Measurements from ENCODE around the gene PARD3. TPM values are rescaled to one million over a fixed set of nuclear protein-coding genes. Genes with fewer than 3 reads are reported as not detected.

The PARD3 gene
- total and polyA plus RNA-seq, 2 donors (not counting 1 experiment from before 2014, with no cell fraction given) = 24.0 to 46.4 TPM

- no peak overlapping the region for H3K4me3 ChIP-seq (replicated peaks in 1 of 4; ENCODE audit: control extremely low read depth in 1 of 4, insufficient read depth in 1 of 4, low read depth in 3 of 4, low read length in 4 of 4)
- H4K20me1 ChIP-seq (ENCODE audit: control insufficient read depth, extremely low read depth, insufficient read depth, low read length) = no peaks in the 10 kb centered on the region
- no peak for DNase-seq (ENCODE audit: low read depth in 2 of 2)
- TF ChIP-seq EZH2 (IDR thresholded peaks at IDR 0.05; ENCODE audit: low read length, missing control alignments) (no peak), CTCF (conservative IDR thresholded peaks at IDR 0.05 in 1 of 2, IDR thresholded peaks at IDR 0.05 in 1 of 2; ENCODE audit: low read depth in 1 of 2, low read length in 2 of 2) (no peak)
- H3K4me1 ChIP-seq (ENCODE audit: control insufficient read depth, extremely low read depth, insufficient read depth, low read length) = no peaks in the 10 kb centered on the region
- H3K27ac ChIP-seq (ENCODE audit: insufficient read depth, low read length) = no peak overlapping the region
- H3K9me3 ChIP-seq (ENCODE audit: control insufficient read depth, insufficient read depth, low read depth, low read length) = no peaks in the 10 kb centered on the region
- H3K36me3 ChIP-seq (ENCODE audit: control insufficient read depth, insufficient read depth, low read length) = no peaks in the 10 kb centered on the region
- H3K27me3 ChIP-seq (ENCODE audit: control insufficient read depth, insufficient read depth, low read length) = no peaks in the 10 kb centered on the region
- no peaks in the 10 kb centered on the region for H3K79me2 ChIP-seq (ENCODE audit: control insufficient read depth, insufficient read depth, low read length)
- H3K9ac ChIP-seq (ENCODE audit: insufficient read depth, low read length) = no peak overlapping the region
- H2AFZ ChIP-seq (ENCODE audit: low read length) = no peak overlapping the region
- no peak overlapping the region for H3K4me2 ChIP-seq (ENCODE audit: extremely low read depth, insufficient read depth, low read length)
Observed at GRCh38 chr10:34089253-34089652, 725.8 kb downstream of the PARD3 start.

DNA sequence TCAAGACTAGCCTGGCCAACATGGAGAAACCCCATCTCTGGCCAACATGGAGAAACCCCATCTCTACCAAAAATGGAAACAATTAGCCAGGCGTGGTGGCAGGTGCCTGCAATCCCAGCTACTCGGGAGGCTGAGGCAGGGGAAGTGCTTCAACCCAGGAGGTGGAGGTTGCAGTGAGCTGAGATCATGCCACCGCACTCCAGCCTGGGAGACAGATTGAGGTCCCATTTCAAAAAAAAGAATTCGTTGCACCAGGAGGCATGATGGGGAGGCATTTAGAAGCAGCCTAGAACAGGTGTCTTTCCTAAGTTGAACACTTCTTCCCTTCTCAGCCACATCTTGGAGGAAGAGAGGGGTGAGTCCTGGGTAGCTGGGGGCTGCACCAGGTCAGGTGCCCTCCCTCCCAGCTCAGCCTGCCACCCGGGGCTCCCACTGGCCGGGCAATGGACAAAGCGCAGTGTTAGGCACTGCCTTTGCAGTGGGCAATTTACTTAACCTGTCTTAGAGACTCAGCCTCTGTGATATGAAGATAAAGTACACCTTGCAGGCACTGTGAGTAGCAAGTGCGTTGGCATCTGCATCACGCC lies 726.8 kb downstream of the PARD3 start:
- TF ChIP-seq CTCF (conservative IDR thresholded peaks at IDR 0.05 in 1 of 2, IDR thresholded peaks at IDR 0.05 in 1 of 2; ENCODE audit: low read depth in 1 of 2, low read length in 2 of 2) = no peak
- Histone ChIP-seq H3K79me2 (ENCODE audit: control insufficient read depth, insufficient read depth, low read length) (no peaks in the 10 kb centered on the region), H3K27me3 (ENCODE audit: control insufficient read depth, insufficient read depth, low read length) (no peaks in the 10 kb centered on the region), H3K4me2 (ENCODE audit: extremely low read depth, insufficient read depth, low read length) (no peak overlapping the region), H3K27ac (ENCODE audit: insufficient read depth, low read length) (no peak overlapping the region), H3K36me3 (ENCODE audit: control insufficient read depth, insufficient read depth, low read length) (no peaks in the 10 kb centered on the region), H3K9ac (ENCODE audit: insufficient read depth, low read length) (no peak overlapping the region), H3K9me3 (ENCODE audit: control insufficient read depth, insufficient read depth, low read depth, low read length) (no peaks in the 10 kb centered on the region), H2AFZ (ENCODE audit: low read length) (no peak overlapping the region), H3K4me1 (ENCODE audit: control insufficient read depth, extremely low read depth, insufficient read depth, low read length) (no peaks in the 10 kb centered on the region), H4K20me1 (ENCODE audit: control insufficient read depth, extremely low read depth, insufficient read depth, low read length) (no peaks in the 10 kb centered on the region), H3K4me3 (replicated peaks in 1 of 4; ENCODE audit: control extremely low read depth in 1 of 4, insufficient read depth in 1 of 4, low read depth in 3 of 4, low read length in 4 of 4) (no peak overlapping the region)
- no peak for DNase-seq (ENCODE audit: low read depth in 2 of 2)

- Histone ChIP-seq H3K4me3 (replicated peaks in 1 of 4; ENCODE audit: control extremely low read depth in 1 of 4, insufficient read depth in 1 of 4, low read depth in 3 of 4, low read length in 4 of 4) (no peak overlapping the region), H3K27ac (ENCODE audit: insufficient read depth, low read length) (no peak overlapping the region), H3K27me3 (ENCODE audit: control insufficient read depth, insufficient read depth, low read length) (no peaks in the 10 kb centered on the region), H3K9ac (ENCODE audit: insufficient read depth, low read length) (no peak overlapping the region), H2AFZ (ENCODE audit: low read length) (no peak overlapping the region), H3K79me2 (ENCODE audit: control insufficient read depth, insufficient read depth, low read length) (no peaks in the 10 kb centered on the region), H3K36me3 (ENCODE audit: control insufficient read depth, insufficient read depth, low read length) (no peaks in the 10 kb centered on the region), H3K4me1 (ENCODE audit: control insufficient read depth, extremely low read depth, insufficient read depth, low read length) (no peaks in the 10 kb centered on the region), H4K20me1 (ENCODE audit: control insufficient read depth, extremely low read depth, insufficient read depth, low read length) (no peaks in the 10 kb centered on the region), H3K4me2 (ENCODE audit: extremely low read depth, insufficient read depth, low read length) (no peak overlapping the region), H3K9me3 (ENCODE audit: control insufficient read depth, insufficient read depth, low read depth, low read length) (no peaks in the 10 kb centered on the region)
- DNase-seq (ENCODE audit: low read depth in 2 of 2) = no peak
- TF ChIP-seq CTCF (conservative IDR thresholded peaks at IDR 0.05 in 1 of 2, IDR thresholded peaks at IDR 0.05 in 1 of 2; ENCODE audit: low read depth in 1 of 2, low read length in 2 of 2) (no peak), EZH2 (IDR thresholded peaks at IDR 0.05; ENCODE audit: low read length, missing control alignments) (no peak)
Observed at GRCh38 chr10:34087095-34087418, 728.0 kb downstream of the PARD3 start.

All from fibroblast of lung (primary cell).